Stimulated activated CD4-positive, alpha-beta T cell treated with anti-CD3 and anti-CD28 coated beads, Interleukin-1b, Interleukin-23, amount 100 ng/mL, for 24 hours (primary cell): Measurements from ENCODE around the gene KLHL14.
"Not testable (repeated sequence)": the region's sequence is repeated elsewhere in the genome, so short reads cannot be mapped to it uniquely, and the experiment has no call there.

Experiments used
- DNase-seq, 4 experiments: peaks; one replicate each; pipeline ENCODE4 v3.0.0-alpha.2; 2020; ENCODE audit warnings: low read depth in 4 of 4, low spot score in 1 of 4

KLHL14 gene

GRCh38 chr18:32661486-32662299 is 111.1 kb downstream of the KLHL14 start:
- DNase-seq: no peak

- not testable (repeated sequence) for DNase-seq
Observed at GRCh38 chr18:32654507-32654906, 118.3 kb downstream of the KLHL14 start.

- not testable (repeated sequence) for DNase-seq
Observed at GRCh38 chr18:32637659-32638058, 135.2 kb downstream of the KLHL14 start.

- DNase-seq: no peak
Observed at GRCh38 chr18:32637226-32637625, 135.6 kb downstream of the KLHL14 start.

- no peak for DNase-seq
Observed at GRCh38 chr18:32634876-32635431, 137.9 kb downstream of the KLHL14 start.

- no peak for DNase-seq
Observed at GRCh38 chr18:32629981-32630700, 142.7 kb downstream of the KLHL14 start.

GRCh38 chr18:32629292-32629691 is 143.5 kb downstream of the KLHL14 start:
- DNase-seq: no peak

GRCh38 chr18:32624182-32624723 is 148.6 kb downstream of the KLHL14 start:
- DNase-seq: no peak

- DNase-seq: no peak
Observed at GRCh38 chr18:32623563-32623962, 149.3 kb downstream of the KLHL14 start.
